IMR-90 (cell line): Measurements from ENCODE around the gene NFASC. TPM values are rescaled to one million over a fixed set of nuclear protein-coding genes. Genes with fewer than 3 reads are reported as not detected.

ENCODE experiments used
- ATAC-seq: fragments of 200-7000 bp; cut with Tn5 transposase; 2 replicates; pipeline ENCODE4 v1.9.1; 2020; ENCODE audit warnings: low read depth, mild to moderate bottlenecking, moderate library complexity
- BruUV-seq: library from RNA; stranded (reverse); fragments of 400-500 nt; replicated peaks from 2 replicates; lab custom pipeline; 2021; lab: Mats Ljungman, UMichigan
- CTCF ChIA-PET: fragments of 300-600 bp; formaldehyde crosslinking; extraction: SDS; loops from one replicate; lab custom pipeline; 2021; ENCODE audit warnings: antibody characterized with exemption; lab: Yijun Ruan, JAX
- POLR2A ChIA-PET: fragments of 300-600 bp; sonication (Branson Sonifier 250); formaldehyde crosslinking; loops from one replicate; lab custom pipeline; 2022; ENCODE audit warnings: antibody characterized with exemption; ENCODE audit not compliant: unreplicated experiment; lab: Charles Lee
- DNase-seq: peaks from one replicate; pipeline ENCODE4 v3.0.0; 2013
- H2AFZ ChIP-seq: replicated peaks from 2 replicates; pipeline ENCODE3; 2013; ENCODE audit warnings: low read length, mild to moderate bottlenecking; ENCODE audit not compliant: poor library complexity
- H2AK5ac ChIP-seq: 2 replicates; pipeline ENCODE4 v1.6.1; 2013; ENCODE audit warnings: low read depth, low read length, inconsistent platforms
- H2AK9ac ChIP-seq: replicated peaks from 2 replicates; pipeline ENCODE3; 2013; ENCODE audit warnings: mild to moderate bottlenecking, low read depth, low read length, moderate library complexity; ENCODE audit not compliant: poor library complexity
- H2BK120ac ChIP-seq: 2 replicates; pipeline ENCODE4 v1.6.1; 2013; ENCODE audit warnings: low read depth, low read length, inconsistent platforms
- H2BK15ac ChIP-seq: 3 replicates; pipeline ENCODE4 v1.6.1; 2013; ENCODE audit warnings: low read depth, low read length, inconsistent platforms
- H2BK20ac ChIP-seq: 2 replicates; pipeline ENCODE4 v1.6.1; 2013; ENCODE audit warnings: low read depth, mild to moderate bottlenecking, inconsistent platforms, low read length, moderate library complexity
- H2BK5ac ChIP-seq: 2 replicates; pipeline ENCODE4 v1.6.1; 2013; ENCODE audit warnings: mild to moderate bottlenecking, low read depth, low read length, inconsistent platforms; ENCODE audit not compliant: poor library complexity, severe bottlenecking
- H3K14ac ChIP-seq: replicated peaks from 2 replicates; pipeline ENCODE4 v1.6.1; 2013; ENCODE audit warnings: low read depth, low read length, inconsistent platforms
- H3K18ac ChIP-seq: 2 replicates; pipeline ENCODE4 v1.6.1; 2013; ENCODE audit warnings: low read depth, low read length, control low read depth
- H3K23ac ChIP-seq: 2 replicates; pipeline ENCODE4 v1.6.1; 2013; ENCODE audit warnings: low read depth, low read length, inconsistent platforms
- H3K27ac ChIP-seq: 2 replicates; pipeline ENCODE4 v1.5.1; 2013; ENCODE audit warnings: mild to moderate bottlenecking, control low read depth, low read length; ENCODE audit not compliant: insufficient read depth
- H3K27me3 ChIP-seq: 2 replicates; pipeline ENCODE4 v1.6.1; 2013; ENCODE audit warnings: low read length; ENCODE audit not compliant: control insufficient read depth, insufficient read depth
- H3K36me3 ChIP-seq: 2 replicates; pipeline ENCODE4 v1.6.1; 2013; ENCODE audit warnings: low read length, mixed read lengths; ENCODE audit not compliant: control insufficient read depth, insufficient read depth
- H3K4ac ChIP-seq: 2 replicates; pipeline ENCODE4 v1.6.1; 2013; ENCODE audit warnings: low read depth, low read length, inconsistent platforms
- H3K4me1 ChIP-seq: 2 replicates; pipeline ENCODE4 v1.6.1; 2013; ENCODE audit warnings: low read length, mixed read lengths; ENCODE audit not compliant: control insufficient read depth, insufficient read depth
- H3K4me2 ChIP-seq: 2 replicates; pipeline ENCODE4 v1.6.1; 2013; ENCODE audit warnings: low read depth, mild to moderate bottlenecking, control low read depth, low read length, moderate library complexity
- H3K4me3 ChIP-seq: 2 replicates; pipeline ENCODE4 v1.5.1; 2013; ENCODE audit warnings: low read depth, mild to moderate bottlenecking, control low read depth, low read length, moderate library complexity; ENCODE audit not compliant: insufficient read depth
- H3K56ac ChIP-seq: 2 replicates; pipeline ENCODE4 v1.6.1; 2013; ENCODE audit warnings: low read length, inconsistent platforms; ENCODE audit not compliant: insufficient read depth; ENCODE audit errors: extremely low read depth
- H3K79me1 ChIP-seq, 2 experiments: 2 replicates each; pipeline ENCODE4 v1.6.1; 2013; ENCODE audit warnings: low read length in 2 of 2, inconsistent platforms in 1 of 2, low read depth in 1 of 2
- H3K9ac ChIP-seq: 2 replicates; pipeline ENCODE4 v1.6.1; 2013; ENCODE audit warnings: low read depth, low read length, control low read depth
- H3K9me1 ChIP-seq: 2 replicates; pipeline ENCODE4 v1.6.1; 2013; ENCODE audit warnings: low read length, inconsistent platforms; ENCODE audit not compliant: insufficient read depth
- H3K9me3 ChIP-seq: 2 replicates; pipeline ENCODE4 v1.6.1; 2013; ENCODE audit warnings: low read length; ENCODE audit not compliant: control insufficient read depth, insufficient read depth
- H4K20me1 ChIP-seq: 2 replicates; pipeline ENCODE4 v1.6.1; 2013; ENCODE audit warnings: low read length, inconsistent platforms; ENCODE audit not compliant: insufficient read depth
- H4K5ac ChIP-seq: 2 replicates; pipeline ENCODE4 v1.6.1; 2013; ENCODE audit warnings: mild to moderate bottlenecking, low read depth, low read length, control low read depth
- H4K8ac ChIP-seq, 2 experiments: 2 replicates each; pipeline ENCODE4 v1.6.1; 2013; ENCODE audit warnings: low read depth in 2 of 2, low read length in 2 of 2, control low read depth in 1 of 2, inconsistent platforms in 1 of 2
- H4K91ac ChIP-seq: 2 replicates; pipeline ENCODE4 v1.6.1; 2013; ENCODE audit warnings: low read depth, low read length, inconsistent platforms; ENCODE audit not compliant: insufficient read depth
- BHLHE40 ChIP-seq: fragments of 150-350 bp; IDR thresholded peaks from 2 replicates; pipeline ENCODE4 v1.6.1; 2016; ENCODE audit warnings: mild to moderate bottlenecking, low read depth, low read length
- CEBPB ChIP-seq: IDR thresholded peaks from 2 replicates; pipeline ENCODE4 v1.6.1; 2012; ENCODE audit warnings: low read depth, low read length, improper control_type of control experiment
- FOS ChIP-seq: fragments of 150-350 bp; IDR thresholded peaks from 2 replicates; pipeline ENCODE4 v1.6.1; 2016; ENCODE audit warnings: low read depth, low read length
- MAFK ChIP-seq: IDR thresholded peaks from 2 replicates; pipeline ENCODE4 v1.6.1; 2012; ENCODE audit warnings: low read depth, low read length, improper control_type of control experiment
- MAZ ChIP-seq: IDR thresholded peaks from 2 replicates; pipeline ENCODE4 v1.6.1; 2012; ENCODE audit warnings: low read depth, mild to moderate bottlenecking, low read length, improper control_type of control experiment, moderate library complexity, borderline replicate concordance
- MXI1 ChIP-seq: IDR thresholded peaks from 2 replicates; pipeline ENCODE4 v1.6.1; 2012; ENCODE audit warnings: low read depth, mild to moderate bottlenecking, low read length, moderate library complexity, borderline replicate concordance
- NFE2L2 ChIP-seq: fragments of 150-350 bp; IDR thresholded peaks from 2 replicates; pipeline ENCODE4 v1.6.1; 2016; ENCODE audit warnings: low read depth, mild to moderate bottlenecking, low read length
- RAD21 ChIP-seq: IDR thresholded peaks from 2 replicates; pipeline ENCODE4 v1.6.1; 2012; ENCODE audit warnings: low read length, improper control_type of control experiment
- RFX5 ChIP-seq: IDR thresholded peaks from 2 replicates; pipeline ENCODE4 v1.8.0; 2012; ENCODE audit warnings: low read depth, mild to moderate bottlenecking, low read length, moderate library complexity
- SMC3 ChIP-seq: fragments of 150-350 bp; IDR thresholded peaks from 2 replicates; pipeline ENCODE4 v1.6.1; 2016; ENCODE audit warnings: low read depth, mild to moderate bottlenecking, antibody characterized with exemption, low read length, moderate library complexity
- WGBS, 2 experiments: methylation state at CpG; one replicate each; pipeline versions ENCODE4 v1.1.5 to v1.1.7; 2013; ENCODE audit warnings: missing lambda C conversion rate in 2 of 2; ENCODE audit not compliant: insufficient read length in 1 of 2; ENCODE audit errors: extremely low coverage in 2 of 2; 5-methylcytosine and 5-hydroxymethylcytosine counted together
- dilution Hi-C: fragments of 300-500 bp; cut with HindIII; formaldehyde crosslinking; loops from one replicate; pipeline ENCODE4 v1.14.3; 2018; ENCODE audit warnings: low sequenced_read_pairs; ENCODE audit not compliant: unreplicated experiment
- in situ Hi-C: fragments of 300-500 bp; cut with MboI; formaldehyde crosslinking; loops from 3 replicates; pipeline ENCODE4 v1.14.3; 2019; ENCODE audit warnings: low sequenced_read_pairs, inconsistent platforms, mixed read lengths
- intact Hi-C: fragments of 100-400 bp; cut with micrococcal nuclease; formaldehyde crosslinking; loops from 2 replicates; pipeline ENCODE4 v1.10.0; 2022
- polyA plus RNA-seq, 3 experiments: library from polyadenylated mRNA; depleted of rRNA; stranded (reverse); fragments of >200 nt; gene quantifications; 2 replicates each; pipeline ENCODE4 v1.2.3, GENCODE V29; 2012; ENCODE audit warnings: low replicate concordance in 1 of 3
- total RNA-seq: library from RNA; depleted of rRNA; stranded (reverse); fragments of >200 nt; gene quantifications from 2 replicates; pipeline ENCODE4 v1.2.3, GENCODE V29; 2012
- TF ChIP-seq, protein P1 (sequence below): fragments of 150-350 bp; IDR thresholded peaks from 2 replicates; pipeline ENCODE4 v1.6.1; 2016; ENCODE audit warnings: low read depth, mild to moderate bottlenecking, low read length, moderate library complexity, borderline replicate concordance
- TF ChIP-seq, protein P2 (sequence below): fragments of 150-350 bp; IDR thresholded peaks from 2 replicates; pipeline ENCODE4 v1.6.1; 2017; ENCODE audit warnings: mild to moderate bottlenecking, antibody characterized with exemption, low read length, low read depth

NFASC gene
- total and polyA plus RNA-seq, 2 of the 4 experiments (the other 2 are of a cell fraction) = 0.18 to 0.79 TPM

GRCh38 chr1:204959836-204960235, 89.2 kb downstream of the NFASC start:
- H3K4me3 ChIP-seq = no peak overlapping the region
- no peak overlapping the region for H3K18ac ChIP-seq
- WGBS, 2 experiments = no CpG with 5 or more reads among the region's 2 CpGs
- ChIA-PET POLR2A (no interaction called here), CTCF (no interaction called here)
- no peak overlapping the region for H3K23ac ChIP-seq
- H3K4me1 ChIP-seq = no peaks in the 10 kb centered on the region
- H3K4ac ChIP-seq = no peak overlapping the region
- no peaks in the 10 kb centered on the region for H3K9me1 ChIP-seq
- no peak overlapping the region for H4K8ac ChIP-seq
- no peak for ATAC-seq
- H3K14ac ChIP-seq = no peak overlapping the region
- no peak overlapping the region for H2BK20ac ChIP-seq
- dilution Hi-C loops = no loop called here
- H4K91ac ChIP-seq = no peak overlapping the region
- no peak for DNase-seq
- no peak for TF ChIP-seq MAZ
- no peak for TF ChIP-seq FOS
- TF ChIP-seq RAD21 = no peak
- no peak for TF ChIP-seq BHLHE40
- TF ChIP-seq MAFK = no peak
- no peak for TF ChIP-seq RFX5
- no peak for TF ChIP-seq NFE2L2
- TF ChIP-seq, protein P1, sequence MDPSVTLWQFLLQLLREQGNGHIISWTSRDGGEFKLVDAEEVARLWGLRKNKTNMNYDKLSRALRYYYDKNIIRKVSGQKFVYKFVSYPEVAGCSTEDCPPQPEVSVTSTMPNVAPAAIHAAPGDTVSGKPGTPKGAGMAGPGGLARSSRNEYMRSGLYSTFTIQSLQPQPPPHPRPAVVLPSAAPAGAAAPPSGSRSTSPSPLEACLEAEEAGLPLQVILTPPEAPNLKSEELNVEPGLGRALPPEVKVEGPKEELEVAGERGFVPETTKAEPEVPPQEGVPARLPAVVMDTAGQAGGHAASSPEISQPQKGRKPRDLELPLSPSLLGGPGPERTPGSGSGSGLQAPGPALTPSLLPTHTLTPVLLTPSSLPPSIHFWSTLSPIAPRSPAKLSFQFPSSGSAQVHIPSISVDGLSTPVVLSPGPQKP = no peak
- TF ChIP-seq, protein P2, sequence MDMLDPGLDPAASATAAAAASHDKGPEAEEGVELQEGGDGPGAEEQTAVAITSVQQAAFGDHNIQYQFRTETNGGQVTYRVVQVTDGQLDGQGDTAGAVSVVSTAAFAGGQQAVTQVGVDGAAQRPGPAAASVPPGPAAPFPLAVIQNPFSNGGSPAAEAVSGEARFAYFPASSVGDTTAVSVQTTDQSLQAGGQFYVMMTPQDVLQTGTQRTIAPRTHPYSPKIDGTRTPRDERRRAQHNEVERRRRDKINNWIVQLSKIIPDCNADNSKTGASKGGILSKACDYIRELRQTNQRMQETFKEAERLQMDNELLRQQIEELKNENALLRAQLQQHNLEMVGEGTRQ = no peak
- no peak for TF ChIP-seq MXI1
- no peak for TF ChIP-seq CEBPB
- TF ChIP-seq SMC3 = no peak
- no peaks in the 10 kb centered on the region for H3K79me1 ChIP-seq
- no peak overlapping the region for H2AFZ ChIP-seq
- H2BK15ac ChIP-seq = no peak overlapping the region
- no peak overlapping the region for H4K5ac ChIP-seq
- no peak overlapping the region for H3K4me2 ChIP-seq
- H3K27me3 ChIP-seq = peaks cover 43% of the 10 kb centered on the region
- no peak overlapping the region for H3K56ac ChIP-seq
- H3K36me3 ChIP-seq = no peaks in the 10 kb centered on the region
- intact Hi-C loops = no loop called here
- in situ Hi-C loops = no loop called here
- no TSS peak for BruUV-seq
- no peak overlapping the region for H2AK5ac ChIP-seq
- no peak overlapping the region for H2AK9ac ChIP-seq
- no peak overlapping the region for H2BK120ac ChIP-seq
- no peaks in the 10 kb centered on the region for H4K20me1 ChIP-seq
- H3K9ac ChIP-seq = no peak overlapping the region
- H3K27ac ChIP-seq = no peak overlapping the region
- H2BK5ac ChIP-seq = no peak overlapping the region
- no peaks in the 10 kb centered on the region for H3K9me3 ChIP-seq
